Measurements from ENCODE around the gene TBC1D20. TPM values are rescaled to one million over a fixed set of nuclear protein-coding genes. Genes with fewer than 3 reads are reported as not detected.

TBC1D20 gene
- total RNA-seq, 6 experiments from 2014 or later: 36.7 to 47.0 (median 42.1) TPM

GRCh38 chr20:400454-401275 is 61.7 kb downstream of the TBC1D20 start:
- Mint-ChIP-seq H3K9me3 (no peaks in the 10 kb centered on the region), H3K27ac (no peak overlapping the region), H3K36me3 (ENCODE audit: low read depth) (no peaks in the 10 kb centered on the region), H3K4me3 (no peak overlapping the region), H3K27me3 (ENCODE audit: insufficient read depth) (no peaks in the 10 kb centered on the region; the same call in 1 of the 2 replicates), H3K4me1 (ENCODE audit: low read depth) (peaks cover 7% of the 10 kb centered on the region)
- no peak for DNase-seq
- TF ChIP-seq CTCF (IDR thresholded peaks at IDR 0.05): no peak

GRCh38 chr20:400128-400453 is 62.2 kb downstream of the TBC1D20 start:
- DNase-seq: no peak
- H3K27ac Mint-ChIP-seq: no peak overlapping the region
- TF ChIP-seq CTCF (IDR thresholded peaks at IDR 0.05): no peak
- H3K4me3 Mint-ChIP-seq: no peak overlapping the region
- no peaks in the 10 kb centered on the region for H3K36me3 Mint-ChIP-seq (ENCODE audit: low read depth)
- peaks cover 7% of the 10 kb centered on the region for H3K4me1 Mint-ChIP-seq (ENCODE audit: low read depth)
- H3K27me3 Mint-ChIP-seq (ENCODE audit: insufficient read depth): no peaks in the 10 kb centered on the region
- H3K9me3 Mint-ChIP-seq: no peaks in the 10 kb centered on the region

- Mint-ChIP-seq H3K4me1 (ENCODE audit: low read depth) (peaks cover 7% of the 10 kb centered on the region), H3K9me3 (no peaks in the 10 kb centered on the region), H3K4me3 (no peak overlapping the region), H3K27me3 (ENCODE audit: insufficient read depth) (no peaks in the 10 kb centered on the region), H3K36me3 (ENCODE audit: low read depth) (no peaks in the 10 kb centered on the region), H3K27ac (no peak overlapping the region)
- no peak for TF ChIP-seq CTCF (IDR thresholded peaks at IDR 0.05)
- DNase-seq: no peak
Measured at GRCh38 chr20:399182-399707, 63.1 kb downstream of the TBC1D20 start.

- no peak overlapping the region for H3K4me3 Mint-ChIP-seq
- H3K36me3 Mint-ChIP-seq (ENCODE audit: low read depth): no peaks in the 10 kb centered on the region
- no peak overlapping the region for H3K27ac Mint-ChIP-seq
- no peak for DNase-seq
- peaks cover 7% of the 10 kb centered on the region for H3K4me1 Mint-ChIP-seq (ENCODE audit: low read depth)
- no peaks in the 10 kb centered on the region for H3K27me3 Mint-ChIP-seq (ENCODE audit: insufficient read depth)
- no peaks in the 10 kb centered on the region for H3K9me3 Mint-ChIP-seq
- TF ChIP-seq CTCF (IDR thresholded peaks at IDR 0.05): no peak
Measured at GRCh38 chr20:397432-398237, 64.7 kb downstream of the TBC1D20 start.

- Mint-ChIP-seq H3K4me3 (no peak overlapping the region), H3K36me3 (ENCODE audit: low read depth) (no peaks in the 10 kb centered on the region)
- no peak for DNase-seq
Measured at GRCh38 chr20:396619-397431, 65.5 kb downstream of the TBC1D20 start.

More at GRCh38 chr20:396619-397431, 65.5 kb downstream of the TBC1D20 start:
- Mint-ChIP-seq H3K27me3 (ENCODE audit: insufficient read depth) (no peaks in the 10 kb centered on the region), H3K27ac (no peak overlapping the region), H3K9me3 (no peaks in the 10 kb centered on the region), H3K4me1 (ENCODE audit: low read depth) (peaks cover 4% of the 10 kb centered on the region)
- no peak for TF ChIP-seq CTCF (IDR thresholded peaks at IDR 0.05)
